ENCODE results near the gene FKBP8.

- TF ChIP-seq CTCF (IDR thresholded peaks at IDR 0.05; ENCODE audit: low read depth, low read length) (no peak), EZH2phosphoT487 (IDR thresholded peaks at IDR 0.05; ENCODE audit: low read depth) (no peak)
Observed at GRCh38 chr19:18507021-18507726, 36.2 kb downstream of the FKBP8 start.
